H1 (cell line): ENCODE data around the gene TSPAN9.

Source experiments
- BRCA1 ChIP-seq: IDR thresholded peaks from 2 replicates; pipeline ENCODE4 v1.6.1; 2012; ENCODE audit warnings: low read depth, low read length, improper control_type of control experiment
- CTCF ChIP-seq, 3 experiments: IDR thresholded peaks; 1 replicate in 2 of 3; 2 replicates in 1 of 3; pipeline versions ENCODE4 v1.5.1 to v1.6.1; 2011; ENCODE audit warnings: low read length in 3 of 3, mild to moderate bottlenecking in 3 of 3, inconsistent platforms in 2 of 3, low read depth in 1 of 3, moderate library complexity in 1 of 3; ENCODE audit not compliant: insufficient read depth in 1 of 3; ENCODE audit errors: control extremely low read depth in 1 of 3
- GABPA ChIP-seq: IDR thresholded peaks from 2 replicates; pipeline ENCODE4 v1.6.1; 2011; ENCODE audit warnings: mild to moderate bottlenecking, low read length, moderate library complexity, borderline replicate concordance; ENCODE audit not compliant: insufficient read depth
- HDAC6 ChIP-seq: IDR thresholded peaks from one replicate; pipeline ENCODE4 v1.7.1; 2012; ENCODE audit warnings: low read depth, mild to moderate bottlenecking, inconsistent platforms, low read length, moderate library complexity
- KDM4A ChIP-seq: IDR thresholded peaks from one replicate; pipeline ENCODE4 v1.7.1; 2012; ENCODE audit warnings: low read depth, mild to moderate bottlenecking, moderate library complexity, low read length, inconsistent platforms; ENCODE audit not compliant: severe bottlenecking
- NRF1 ChIP-seq: IDR thresholded peaks from 2 replicates; pipeline ENCODE4 v1.6.1; 2011; ENCODE audit warnings: mild to moderate bottlenecking, low read depth, low read length, improper control_type of control experiment
- POLR2A ChIP-seq, 2 experiments: IDR thresholded peaks; 1 replicate in 1 of 2; 2 replicates in 1 of 2; pipeline ENCODE4 v1.6.1; 2011; ENCODE audit warnings: low read depth in 2 of 2, low read length in 2 of 2, mild to moderate bottlenecking in 2 of 2; ENCODE audit errors: control extremely low read depth in 1 of 2
- RAD21 ChIP-seq, 2 experiments: IDR thresholded peaks in 1 of 2; conservative IDR thresholded peaks in 1 of 2; 2 replicates each; pipeline ENCODE4 v1.6.1; 2011; ENCODE audit warnings: low read depth in 2 of 2, low read length in 2 of 2, improper control_type of control experiment in 1 of 2, inconsistent platforms in 1 of 2, mild to moderate bottlenecking in 1 of 2, moderate library complexity in 1 of 2
- SP1 ChIP-seq: IDR thresholded peaks from 2 replicates; pipeline ENCODE4 v1.6.1; 2011; ENCODE audit warnings: low read depth, low read length
- TEAD4 ChIP-seq: IDR thresholded peaks from 2 replicates; pipeline ENCODE4 v1.6.1; 2012; ENCODE audit warnings: low read depth, low read length, inconsistent platforms, mixed read lengths

GRCh38 chr12:3330976-3331510, 253.9 kb downstream of the TSPAN9 start:
- TF ChIP-seq CTCF (IDR thresholded peaks at IDR 0.05; ENCODE audit: control extremely low read depth in 1 of 3, insufficient read depth in 1 of 3, low read depth in 1 of 3, low read length in 3 of 3), result no peak
- TF ChIP-seq BRCA1, result no peak
- no peak for TF ChIP-seq SP1
- no peak for TF ChIP-seq HDAC6
- no peak for TF ChIP-seq KDM4A
- no peak for TF ChIP-seq POLR2A (IDR thresholded peaks at IDR 0.05; ENCODE audit: control extremely low read depth in 1 of 2, low read depth in 2 of 2, low read length in 2 of 2)
- TF ChIP-seq TEAD4, result no peak
- TF ChIP-seq RAD21 (IDR thresholded peaks at IDR 0.05 in 1 of 2, conservative IDR thresholded peaks at IDR 0.05 in 1 of 2; ENCODE audit: low read depth in 2 of 2, low read length in 2 of 2), result no peak
- no peak for TF ChIP-seq GABPA
- no peak for TF ChIP-seq NRF1
